Panc1 (cell line): ENCODE data around the gene CHRND. TPM values are rescaled to one million over a fixed set of nuclear protein-coding genes. Genes with fewer than 3 reads are reported as not detected.
"Not testable (repeated sequence)": the region's sequence is repeated elsewhere in the genome, so short reads cannot be mapped to it uniquely, and the experiment has no call there.

ENCODE experiments used
- ATAC-seq: fragments of 200-7000 bp; cut with Tn5 transposase; 2 replicates; pipeline ENCODE4 v1.9.1; 2020; ENCODE audit warnings: mild to moderate bottlenecking, moderate library complexity
- BruUV-seq: library from RNA; stranded (reverse); fragments of 400-500 nt; replicated peaks from 2 replicates; lab custom pipeline; 2021; lab: Mats Ljungman, UMichigan
- CTCF ChIA-PET: fragments of 300-600 bp; sonication (Branson Sonifier 250); formaldehyde crosslinking; loops from one replicate; lab custom pipeline; 2022; ENCODE audit warnings: antibody characterized with exemption; lab: Charles Lee
- POLR2A ChIA-PET: fragments of 300-600 bp; sonication (Branson Sonifier 250); formaldehyde crosslinking; loops from one replicate; lab custom pipeline; 2022; ENCODE audit warnings: antibody characterized with exemption; lab: Charles Lee
- DNase-seq: peaks from one replicate; pipeline ENCODE4 v3.0.0-alpha.2; 2010; ENCODE audit warnings: low read depth, low spot score
- H3K27ac ChIP-seq: 2 replicates; pipeline ENCODE4 v1.5.1; 2011; ENCODE audit warnings: mild to moderate bottlenecking, low read length, inconsistent platforms
- H3K27me3 ChIP-seq: fragments of 200-500 bp; sonication (Bioruptor generic); 2 replicates; pipeline ENCODE4 v1.6.0; 2014; ENCODE audit warnings: low read length, inconsistent platforms; ENCODE audit not compliant: control insufficient read depth, insufficient read depth
- H3K36me3 ChIP-seq: fragments of 200-500 bp; sonication (Bioruptor generic); 2 replicates; pipeline ENCODE4 v1.5.1; 2014; ENCODE audit warnings: inconsistent platforms, mild to moderate bottlenecking, low read length, moderate library complexity; ENCODE audit not compliant: control insufficient read depth, insufficient read depth
- H3K4me1 ChIP-seq: 2 replicates; pipeline ENCODE4 v1.5.1; 2011; ENCODE audit warnings: inconsistent platforms, mild to moderate bottlenecking, low read length, moderate library complexity; ENCODE audit not compliant: control insufficient read depth, insufficient read depth
- H3K4me3 ChIP-seq, 2 experiments: 2 replicates each; pipeline ENCODE4 v1.5.1; 2011 to 2012; ENCODE audit warnings: low read depth in 2 of 2, low read length in 2 of 2, mild to moderate bottlenecking in 2 of 2, inconsistent platforms in 1 of 2, moderate library complexity in 1 of 2
- H3K9me3 ChIP-seq: fragments of 200-500 bp; sonication (Bioruptor generic); 2 replicates; pipeline ENCODE4 v1.5.1; 2014; ENCODE audit warnings: low read depth, mild to moderate bottlenecking, inconsistent platforms, low read length, moderate library complexity; ENCODE audit not compliant: control insufficient read depth, insufficient read depth
- CTCF ChIP-seq: fragments of 450-650 bp; IDR thresholded peaks from 2 replicates; pipeline ENCODE4 v1.5.1; 2017; ENCODE audit warnings: mild to moderate bottlenecking
- POLR2AphosphoS5 ChIP-seq: IDR thresholded peaks from 2 replicates; pipeline ENCODE4 v1.6.1; 2012; ENCODE audit warnings: mild to moderate bottlenecking, low read depth, low read length, moderate library complexity
- SIN3A ChIP-seq: IDR thresholded peaks from 2 replicates; pipeline ENCODE4 v1.6.1; 2012; ENCODE audit warnings: low read depth, mild to moderate bottlenecking, low read length, moderate library complexity, borderline replicate concordance; ENCODE audit not compliant: insufficient read depth
- TCF7L2 ChIP-seq: IDR thresholded peaks from 2 replicates; pipeline ENCODE4 v1.6.1; 2011; ENCODE audit warnings: mild to moderate bottlenecking, low read depth, low read length, inconsistent platforms
- in situ Hi-C: cut with HindIII; loops from 2 replicates; pipeline ENCODE4 v1.10.0; 2016; ENCODE audit warnings: low sequenced_read_pairs, low pct_unique_long_range_greater_than_20kb
- intact Hi-C: fragments of 100-400 bp; cut with micrococcal nuclease; formaldehyde crosslinking; loops from one replicate; pipeline ENCODE4 v1.10.0; 2022; ENCODE audit not compliant: unreplicated experiment
- total RNA-seq: library from RNA; stranded (reverse); gene quantifications from one replicate; pipeline ENCODE4 v1.2.1, GENCODE V29; 2021; ENCODE audit not compliant: unreplicated experiment
- TF ChIP-seq, protein P1 (sequence below), 2 experiments: IDR thresholded peaks; 2 replicates each; pipeline ENCODE4 v1.6.1; 2011 to 2012; ENCODE audit warnings: low read depth in 2 of 2, control low read depth in 1 of 2, low read length in 1 of 2, mild to moderate bottlenecking in 1 of 2, moderate library complexity in 1 of 2; ENCODE audit not compliant: insufficient read depth in 1 of 2

CHRND gene
- total RNA-seq, 1 experiment from 2014 or later: not detected

DNA sequence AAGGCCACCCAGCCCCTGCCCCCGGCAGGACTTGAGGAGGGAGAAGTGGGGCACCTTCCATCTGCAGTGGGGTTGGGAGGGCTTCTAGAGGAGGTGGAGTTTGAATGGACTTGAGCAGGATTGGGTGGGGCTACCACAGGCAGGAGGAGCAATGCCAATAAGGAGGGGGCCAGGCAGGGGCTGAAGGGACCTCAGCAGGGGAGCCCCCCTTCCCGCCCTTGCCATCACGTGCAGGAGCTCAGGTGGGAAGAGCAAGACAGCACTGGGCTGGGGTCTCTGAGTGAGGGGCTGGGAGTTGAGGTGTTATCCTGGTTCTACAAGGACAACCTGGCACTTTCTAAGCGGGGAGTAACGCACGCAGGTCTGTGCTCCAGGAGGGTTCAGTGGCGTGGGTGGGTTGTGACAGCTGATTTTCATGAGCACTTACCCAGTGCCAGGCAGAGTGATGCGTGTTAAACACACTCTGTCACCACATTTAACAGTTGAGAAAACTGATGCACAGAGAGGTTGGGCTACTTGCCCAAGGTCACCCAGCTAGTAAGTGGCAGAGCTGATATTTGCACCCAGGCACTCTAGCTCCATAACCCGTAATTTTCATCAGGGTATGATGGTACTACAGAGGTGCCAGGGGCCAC, 4.8 kb downstream of the CHRND start:
- Histone ChIP-seq H3K27me3 (no peaks in the 10 kb centered on the region), H3K4me1 (no peaks in the 10 kb centered on the region), H3K27ac (no peak overlapping the region), H3K36me3 (no peaks in the 10 kb centered on the region), H3K4me3 (no peak overlapping the region), H3K9me3 (no peaks in the 10 kb centered on the region)
- ATAC-seq (no peak), DNase-seq (no peak)
- TF ChIP-seq CTCF (no peak), POLR2AphosphoS5 (no peak), TCF7L2 (no peak), SIN3A (no peak)
- TF ChIP-seq, protein P1, sequence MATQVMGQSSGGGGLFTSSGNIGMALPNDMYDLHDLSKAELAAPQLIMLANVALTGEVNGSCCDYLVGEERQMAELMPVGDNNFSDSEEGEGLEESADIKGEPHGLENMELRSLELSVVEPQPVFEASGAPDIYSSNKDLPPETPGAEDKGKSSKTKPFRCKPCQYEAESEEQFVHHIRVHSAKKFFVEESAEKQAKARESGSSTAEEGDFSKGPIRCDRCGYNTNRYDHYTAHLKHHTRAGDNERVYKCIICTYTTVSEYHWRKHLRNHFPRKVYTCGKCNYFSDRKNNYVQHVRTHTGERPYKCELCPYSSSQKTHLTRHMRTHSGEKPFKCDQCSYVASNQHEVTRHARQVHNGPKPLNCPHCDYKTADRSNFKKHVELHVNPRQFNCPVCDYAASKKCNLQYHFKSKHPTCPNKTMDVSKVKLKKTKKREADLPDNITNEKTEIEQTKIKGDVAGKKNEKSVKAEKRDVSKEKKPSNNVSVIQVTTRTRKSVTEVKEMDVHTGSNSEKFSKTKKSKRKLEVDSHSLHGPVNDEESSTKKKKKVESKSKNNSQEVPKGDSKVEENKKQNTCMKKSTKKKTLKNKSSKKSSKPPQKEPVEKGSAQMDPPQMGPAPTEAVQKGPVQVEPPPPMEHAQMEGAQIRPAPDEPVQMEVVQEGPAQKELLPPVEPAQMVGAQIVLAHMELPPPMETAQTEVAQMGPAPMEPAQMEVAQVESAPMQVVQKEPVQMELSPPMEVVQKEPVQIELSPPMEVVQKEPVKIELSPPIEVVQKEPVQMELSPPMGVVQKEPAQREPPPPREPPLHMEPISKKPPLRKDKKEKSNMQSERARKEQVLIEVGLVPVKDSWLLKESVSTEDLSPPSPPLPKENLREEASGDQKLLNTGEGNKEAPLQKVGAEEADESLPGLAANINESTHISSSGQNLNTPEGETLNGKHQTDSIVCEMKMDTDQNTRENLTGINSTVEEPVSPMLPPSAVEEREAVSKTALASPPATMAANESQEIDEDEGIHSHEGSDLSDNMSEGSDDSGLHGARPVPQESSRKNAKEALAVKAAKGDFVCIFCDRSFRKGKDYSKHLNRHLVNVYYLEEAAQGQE (IDR thresholded peaks at IDR 0.05; ENCODE audit: insufficient read depth in 1 of 2, low read depth in 2 of 2, low read length in 1 of 2): no peak
- BruUV-seq: no TSS peak
- POLR2A ChIA-PET: no interaction called here
- CTCF ChIA-PET: no interaction called here
- intact Hi-C loops: no loop called here
- in situ Hi-C loops: no loop called here

DNA sequence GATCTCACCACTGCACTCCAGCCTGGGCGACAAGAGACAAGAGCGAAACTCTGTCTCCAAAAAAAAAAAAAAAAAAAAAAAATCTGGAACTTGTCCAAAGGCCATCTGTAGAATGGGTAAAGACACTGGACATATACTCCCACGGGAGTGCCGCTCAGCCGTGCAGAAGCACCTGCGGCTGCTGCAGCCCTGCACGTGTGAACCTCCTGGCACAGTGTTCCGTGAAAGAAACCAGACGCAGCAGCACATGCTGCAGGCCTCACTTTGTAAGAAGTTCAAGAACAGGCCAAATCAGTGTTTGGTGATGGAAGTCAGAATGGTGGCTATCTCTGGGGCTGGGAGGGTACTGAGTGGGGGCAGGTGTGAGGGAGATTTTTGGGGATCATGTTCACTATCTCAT, 6.5 kb downstream of the CHRND start:
- no peaks in the 10 kb centered on the region for H3K36me3 ChIP-seq
- H3K4me3 ChIP-seq: no peak overlapping the region
- no peak overlapping the region for H3K27ac ChIP-seq
- H3K9me3 ChIP-seq: no peaks in the 10 kb centered on the region; the same call in 1 of the 2 replicates
- no peak for TF ChIP-seq POLR2AphosphoS5
- no peak for TF ChIP-seq TCF7L2
- TF ChIP-seq, protein P1 (IDR thresholded peaks at IDR 0.05; ENCODE audit: insufficient read depth in 1 of 2, low read depth in 2 of 2, low read length in 1 of 2): no peak
- no peak for TF ChIP-seq SIN3A
- TF ChIP-seq CTCF: no peak
- no peak for ATAC-seq
- intact Hi-C loops (no loop called here), in situ Hi-C loops (no loop called here)
- no TSS peak for BruUV-seq
- no peaks in the 10 kb centered on the region for H3K27me3 ChIP-seq
- no peak for DNase-seq
- no peaks in the 10 kb centered on the region for H3K4me1 ChIP-seq
- ChIA-PET CTCF (interaction anchor here (0.5 to 0.6 kb wide), 2 partner anchors 44 to 255 kb away, joined by 3 to 8 read pairs; no protein-coding TSS in a partner anchor), POLR2A (interaction anchor here (0.6 kb wide), 1 partner anchor 146 kb away, joined by 7 read pairs; no protein-coding TSS in a partner anchor)

- POLR2A ChIA-PET, H3K4me3 ChIP-seq, intact Hi-C loops, H3K27me3 ChIP-seq, H3K9me3 ChIP-seq, ATAC-seq, DNase-seq, H3K36me3 ChIP-seq, in situ Hi-C loops, H3K27ac ChIP-seq, BruUV-seq, H3K4me1 ChIP-seq: not testable (repeated sequence)
- CTCF ChIA-PET: interaction anchor here (0.5 kb wide), 1 partner anchor 254 kb away, joined by 3 read pairs; no protein-coding TSS in a partner anchor
These were observed 6.9 kb downstream of the CHRND start for GRCh38 chr2:232532821-232533220.
